GM23338 (cell line): ENCODE results near the gene LAMC2. TPM values are rescaled to one million over a fixed set of nuclear protein-coding genes. Genes with fewer than 3 reads are reported as not detected.
A peak's percentile ranks its signal among the peaks of the same experiment; 100 is the strongest.

Experiments used
- ATAC-seq: fragments of 200-7000 bp; cut with Tn5 transposase; 3 replicates; pipeline ENCODE4 v1.9.1; 2020
- DNase-seq: peaks from one replicate; pipeline ENCODE4 v3.0.0-alpha.2; 2015; ENCODE audit warnings: low spot score
- H2AFZ ChIP-seq: fragments of 200-600 bp; sonication (generic); 2 replicates; pipeline ENCODE4 v1.8.0; 2016; ENCODE audit warnings: antibody characterized with exemption, mild to moderate bottlenecking, moderate library complexity
- H3F3A ChIP-seq: fragments of 200-600 bp; sonication (generic); replicated peaks from 2 replicates; pipeline ENCODE4 v1.8.0; 2017; ENCODE audit warnings: antibody characterized with exemption, mixed run types, low read depth
- H3K27ac ChIP-seq: fragments of 200-600 bp; sonication (generic); 2 replicates; pipeline ENCODE4 v1.6.1; 2016; ENCODE audit warnings: low read depth
- H3K27me3 ChIP-seq: fragments of 200-600 bp; sonication (generic); 2 replicates; pipeline ENCODE4 v1.8.0; 2016; ENCODE audit warnings: mild to moderate bottlenecking, mixed run types, moderate library complexity; ENCODE audit not compliant: insufficient read depth
- H3K36me3 ChIP-seq: fragments of 200-600 bp; sonication (generic); 2 replicates; pipeline ENCODE4 v1.8.0; 2016; ENCODE audit warnings: mild to moderate bottlenecking; ENCODE audit not compliant: insufficient read depth
- H3K4me1 ChIP-seq: fragments of 200-600 bp; sonication (generic); 2 replicates; pipeline ENCODE4 v1.8.0; 2016; ENCODE audit warnings: mild to moderate bottlenecking, moderate library complexity; ENCODE audit not compliant: insufficient read depth
- H3K4me2 ChIP-seq: fragments of 200-600 bp; sonication (generic); 2 replicates; pipeline ENCODE4 v1.7.1; 2017; ENCODE audit warnings: mixed run types
- H3K4me3 ChIP-seq: fragments of 200-600 bp; sonication (generic); 2 replicates; pipeline ENCODE4 v1.6.1; 2016; ENCODE audit warnings: mixed run types
- H3K79me2 ChIP-seq: fragments of 200-600 bp; sonication (generic); replicated peaks from 2 replicates; pipeline ENCODE4 v1.8.0; 2017; ENCODE audit warnings: mild to moderate bottlenecking; ENCODE audit not compliant: insufficient read depth
- H3K9me2 ChIP-seq: fragments of 200-600 bp; sonication (generic); 2 replicates; pipeline ENCODE4 v1.8.0; 2017; ENCODE audit not compliant: insufficient read depth
- H4K20me1 ChIP-seq: fragments of 200-600 bp; sonication (generic); replicated peaks from 2 replicates; pipeline ENCODE4 v1.8.0; 2017; ENCODE audit warnings: mild to moderate bottlenecking; ENCODE audit not compliant: insufficient read depth
- H3K27ac Mint-ChIP-seq: 2 replicates; pipeline ENCODE4 v1.8.0; 2020; ENCODE audit warnings: inconsistent platforms, mild to moderate bottlenecking, moderate library complexity, mixed read lengths
- H3K27me3 Mint-ChIP-seq: 3 replicates; pipeline ENCODE4 v1.8.0; 2022; ENCODE audit warnings: low read depth, mild to moderate bottlenecking, moderate library complexity, mixed read lengths, inconsistent platforms; ENCODE audit not compliant: insufficient read depth, poor library complexity
- H3K36me3 Mint-ChIP-seq: 3 replicates; pipeline ENCODE4 v1.8.0; 2021; ENCODE audit warnings: low read depth, mild to moderate bottlenecking, inconsistent platforms, moderate library complexity, mixed read lengths
- H3K4me1 Mint-ChIP-seq: 3 replicates; pipeline ENCODE4 v1.8.0; 2020; ENCODE audit warnings: mild to moderate bottlenecking, inconsistent platforms, mixed read lengths
- H3K4me3 Mint-ChIP-seq: 3 replicates; pipeline ENCODE4 v1.8.0; 2021; ENCODE audit warnings: moderate library complexity, mild to moderate bottlenecking, inconsistent platforms, mixed read lengths
- H3K9me3 Mint-ChIP-seq: 3 replicates; pipeline ENCODE4 v1.8.0; 2020; ENCODE audit warnings: moderate library complexity, mild to moderate bottlenecking, inconsistent platforms, mixed read lengths
- CTCF ChIP-seq, 2 experiments: fragments of 200-600 bp in 1 of 2; sonication (generic) in 1 of 2; conservative IDR thresholded peaks; 2 replicates each; pipeline versions ENCODE4 v1.5.1 to v1.6.1; 2016 to 2017; ENCODE audit warnings: antibody characterized with exemption in 2 of 2, low read depth in 2 of 2, mild to moderate bottlenecking in 2 of 2, moderate library complexity in 1 of 2
- JUNB ChIP-seq: IDR thresholded peaks from one replicate; pipeline ENCODE4 v1.6.1; 2016; ENCODE audit warnings: antibody characterized with exemption; ENCODE audit not compliant: unreplicated experiment
- NANOG ChIP-seq: IDR thresholded peaks from 2 replicates; pipeline ENCODE4 v1.6.1; 2016; ENCODE audit warnings: antibody characterized with exemption, borderline replicate concordance
- POLR2AphosphoS5 ChIP-seq: IDR thresholded peaks from 2 replicates; pipeline ENCODE4 v1.6.1; 2016; ENCODE audit warnings: antibody characterized with exemption, low read depth
- STAT1 ChIP-seq: IDR thresholded peaks from one replicate; pipeline ENCODE4 v1.6.1; 2016; ENCODE audit warnings: antibody characterized with exemption; ENCODE audit not compliant: unreplicated experiment
- ZNF114 ChIP-seq: fragments of 250-450 bp; sonication (Bioruptor Pico); IDR thresholded peaks from 2 replicates; pipeline ENCODE4 v1.5.0; 2020; ENCODE audit warnings: mild to moderate bottlenecking, moderate library complexity
- ZNF331 ChIP-seq: fragments of 250-450 bp; sonication (Bioruptor Pico); IDR thresholded peaks from 2 replicates; pipeline ENCODE4 v1.5.0; 2020; ENCODE audit warnings: low read depth, mild to moderate bottlenecking, moderate library complexity
- ZNF462 ChIP-seq: fragments of 250-450 bp; sonication (Bioruptor Pico); IDR thresholded peaks from 2 replicates; pipeline ENCODE4 v1.5.0; 2020; ENCODE audit warnings: mild to moderate bottlenecking, moderate library complexity
- polyA plus RNA-seq: library from polyadenylated mRNA; unstranded; fragments of >200 nt; fragmentation: Nextera tagmentation; extraction: Ambion mirVana; gene quantifications from 2 replicates; pipeline ENCODE4 v1.2.1, GENCODE V29; 2016
- total RNA-seq: library from RNA; depleted of rRNA; stranded (reverse); fragments of >200 nt; shearing (Covaris generic); gene quantifications from 2 replicates; pipeline ENCODE4 v1.2.3, GENCODE V29; 2014
- TF ChIP-seq, protein P1 (sequence below): IDR thresholded peaks from 2 replicates; pipeline ENCODE4 v1.6.1; 2016; ENCODE audit warnings: antibody characterized with exemption

The LAMC2 gene
- total and polyA plus RNA-seq, 2 experiments from 2014 or later, result 4.3 to 19.5 TPM

DNA sequence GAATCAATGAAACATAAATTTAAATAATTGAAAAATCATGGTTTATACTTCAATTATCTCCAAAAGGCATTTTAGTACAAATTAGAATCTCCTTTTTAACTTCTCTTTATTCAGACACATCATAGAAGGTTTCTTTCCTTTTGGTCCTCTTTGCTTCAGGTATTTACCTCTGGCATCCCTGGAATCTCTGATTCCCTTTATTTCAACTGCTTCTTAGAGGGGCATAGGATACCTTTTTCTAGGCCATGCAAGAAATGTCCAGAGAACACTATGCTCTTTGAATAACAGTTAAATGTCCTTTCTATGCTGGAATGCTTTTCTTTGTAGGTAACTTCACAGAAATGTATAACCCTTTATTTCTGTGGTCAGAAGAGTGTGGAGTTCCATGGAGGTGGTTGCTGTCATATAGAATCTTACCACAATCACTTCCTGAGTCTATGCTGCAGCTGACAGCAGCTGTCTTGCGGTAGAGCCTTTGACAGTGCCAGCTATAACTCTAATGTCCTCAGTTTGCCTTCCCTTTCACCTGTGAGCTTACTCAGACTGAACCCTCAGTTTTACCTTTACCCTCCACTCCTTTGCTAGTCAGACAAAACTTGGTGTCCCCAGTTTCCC is 8.6 kb downstream of the LAMC2 start:
- H3K36me3 Mint-ChIP-seq, result no peaks in the 10 kb centered on the region; the same call in 2 of the 3 replicates
- TF ChIP-seq ZNF114, result no peak
- TF ChIP-seq ZNF331 (CRISPR knock-in tag), result no peak
- TF ChIP-seq, protein P1, sequence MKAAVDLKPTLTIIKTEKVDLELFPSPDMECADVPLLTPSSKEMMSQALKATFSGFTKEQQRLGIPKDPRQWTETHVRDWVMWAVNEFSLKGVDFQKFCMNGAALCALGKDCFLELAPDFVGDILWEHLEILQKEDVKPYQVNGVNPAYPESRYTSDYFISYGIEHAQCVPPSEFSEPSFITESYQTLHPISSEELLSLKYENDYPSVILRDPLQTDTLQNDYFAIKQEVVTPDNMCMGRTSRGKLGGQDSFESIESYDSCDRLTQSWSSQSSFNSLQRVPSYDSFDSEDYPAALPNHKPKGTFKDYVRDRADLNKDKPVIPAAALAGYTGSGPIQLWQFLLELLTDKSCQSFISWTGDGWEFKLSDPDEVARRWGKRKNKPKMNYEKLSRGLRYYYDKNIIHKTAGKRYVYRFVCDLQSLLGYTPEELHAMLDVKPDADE, result no peak
- TF ChIP-seq JUNB, result no peak
- no peak for TF ChIP-seq NANOG
- TF ChIP-seq CTCF (conservative IDR thresholded peaks at IDR 0.05; ENCODE audit: low read depth in 2 of 2), result no peak
- no peak for TF ChIP-seq STAT1
- no peak for TF ChIP-seq ZNF462 (CRISPR knock-in tag)
- no peak for TF ChIP-seq POLR2AphosphoS5
- Histone ChIP-seq H3K36me3 (no peaks in the 10 kb centered on the region), H3F3A (no peaks in the 10 kb centered on the region), H3K4me1 (peaks cover 33% of the 10 kb centered on the region), H3K79me2 (no peaks in the 10 kb centered on the region), H3K4me3 (no peak overlapping the region), H3K9me2 (no peaks in the 10 kb centered on the region), H4K20me1 (no peaks in the 10 kb centered on the region), H3K4me2 (peak overlapping the region; percentile 39), H3K27ac (peak overlapping the region; percentile 62), H3K27me3 (no peaks in the 10 kb centered on the region), H2AFZ (no peak overlapping the region)
- DNase-seq (peak; percentile 71), ATAC-seq (peak; percentile 70)
- peaks cover 3% of the 10 kb centered on the region for H3K27me3 Mint-ChIP-seq
- H3K9me3 Mint-ChIP-seq, result no peaks in the 10 kb centered on the region
- H3K4me1 Mint-ChIP-seq, result peaks cover 35% of the 10 kb centered on the region
- H3K4me3 Mint-ChIP-seq, result no peak overlapping the region; the same call in 2 of the 3 replicates
- H3K27ac Mint-ChIP-seq, result peak overlapping the region; percentile 86
